Measurements from ENCODE around the gene PRSS21.
A peak's percentile ranks its signal among the peaks of the same experiment; 100 is the strongest.

PRSS21 gene

GRCh38 chr16:2785101-2785991, 31.7 kb upstream of the PRSS21 start:
- peaks cover 12% of the 10 kb centered on the region for H3K27me3 Mint-ChIP-seq
- peak overlapping the region; percentile 86 for H3K27ac Mint-ChIP-seq (ENCODE audit: low read depth)
- peak overlapping the region; percentile 88 for H3K4me3 Mint-ChIP-seq
- ATAC-seq (replicated peaks; ENCODE audit: extremely low read depth, poor library complexity, severe bottlenecking) (peak; percentile 60), DNase-seq (ENCODE audit: low spot score in 2 of 2) (no peak)
- H3K36me3 Mint-ChIP-seq (ENCODE audit: insufficient read depth), result no peaks in the 10 kb centered on the region
- H3K9me3 Mint-ChIP-seq, result no peaks in the 10 kb centered on the region
- peaks cover 5% of the 10 kb centered on the region for H3K4me1 Mint-ChIP-seq

GRCh38 chr16:2786061-2786825, 30.8 kb upstream of the PRSS21 start:
- Mint-ChIP-seq H3K27me3 (peaks cover 21% of the 10 kb centered on the region), H3K36me3 (ENCODE audit: insufficient read depth) (no peaks in the 10 kb centered on the region), H3K4me1 (peaks cover 5% of the 10 kb centered on the region), H3K27ac (ENCODE audit: low read depth) (no peak overlapping the region), H3K4me3 (peak overlapping the region; percentile 88), H3K9me3 (no peaks in the 10 kb centered on the region)
- DNase-seq (ENCODE audit: low spot score in 2 of 2), result no peak
- no peak for ATAC-seq (replicated peaks; ENCODE audit: extremely low read depth, poor library complexity, severe bottlenecking)

DNA sequence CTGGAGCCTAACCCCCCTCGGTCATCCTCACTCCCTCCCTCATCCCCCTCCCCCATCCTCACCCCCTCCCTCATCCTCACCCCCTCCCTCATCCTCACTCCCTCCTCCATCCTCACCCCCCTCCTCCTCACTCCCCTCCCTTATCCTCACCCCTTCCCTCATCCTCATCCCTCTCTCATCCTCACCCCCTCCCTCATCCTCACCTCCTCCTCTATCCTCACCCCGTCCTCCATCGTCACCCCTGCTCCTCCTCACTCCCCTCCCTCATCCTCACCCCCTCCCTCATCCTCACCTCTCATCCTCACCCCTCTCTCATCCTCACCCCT, 30.2 kb upstream of the PRSS21 start:
- H3K36me3 Mint-ChIP-seq (ENCODE audit: insufficient read depth), result no peaks in the 10 kb centered on the region
- H3K27me3 Mint-ChIP-seq, result peaks cover 26% of the 10 kb centered on the region
- H3K9me3 Mint-ChIP-seq, result no peaks in the 10 kb centered on the region
- DNase-seq (ENCODE audit: low spot score in 2 of 2) (no peak), ATAC-seq (replicated peaks; ENCODE audit: extremely low read depth, poor library complexity, severe bottlenecking) (no peak)
- H3K4me1 Mint-ChIP-seq, result peaks cover 5% of the 10 kb centered on the region
- H3K4me3 Mint-ChIP-seq, result peak overlapping the region; percentile 88
- H3K27ac Mint-ChIP-seq (ENCODE audit: low read depth), result no peak overlapping the region

DNA sequence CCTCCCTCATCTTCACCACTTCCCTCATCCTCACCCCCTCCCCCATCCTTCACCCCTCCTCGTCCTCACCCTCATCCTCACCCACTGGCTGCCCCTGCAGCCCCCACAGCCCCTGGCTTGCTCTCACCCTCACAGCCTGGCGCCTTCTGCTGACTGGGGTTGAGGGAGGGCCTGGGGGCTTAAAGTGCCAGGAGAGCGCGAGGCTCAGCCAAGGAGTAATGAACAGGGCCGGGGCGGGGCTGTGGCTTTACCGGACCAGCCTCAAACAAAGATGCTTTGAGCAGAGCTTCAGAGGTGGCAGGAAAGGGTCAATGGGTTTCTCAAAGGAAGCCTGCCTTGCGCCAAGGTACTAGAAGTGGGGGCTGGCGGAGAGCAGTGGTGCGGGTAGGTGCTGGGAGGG, 29.6 kb upstream of the PRSS21 start, which contains the start of gene PRSS33:
Gene PRSS33 (minus strand): TSS at position 155 of the 400 bp plus-strand sequence. CDS start 1,013 bp downstream, outside the sequence.
- peaks cover 32% of the 10 kb centered on the region for H3K27me3 Mint-ChIP-seq
- H3K9me3 Mint-ChIP-seq, result no peaks in the 10 kb centered on the region
- H3K27ac Mint-ChIP-seq (ENCODE audit: low read depth), result no peak within 1 kb of the TSS
- H3K4me3 Mint-ChIP-seq, result peak within 1 kb of the TSS; percentile 88
- no peaks in the 10 kb centered on the region for H3K36me3 Mint-ChIP-seq (ENCODE audit: insufficient read depth)
- no peak for DNase-seq (ENCODE audit: low spot score in 2 of 2)
- ATAC-seq (replicated peaks; ENCODE audit: extremely low read depth, poor library complexity, severe bottlenecking), result no peak
- peaks cover 5% of the 10 kb centered on the region for H3K4me1 Mint-ChIP-seq

DNA sequence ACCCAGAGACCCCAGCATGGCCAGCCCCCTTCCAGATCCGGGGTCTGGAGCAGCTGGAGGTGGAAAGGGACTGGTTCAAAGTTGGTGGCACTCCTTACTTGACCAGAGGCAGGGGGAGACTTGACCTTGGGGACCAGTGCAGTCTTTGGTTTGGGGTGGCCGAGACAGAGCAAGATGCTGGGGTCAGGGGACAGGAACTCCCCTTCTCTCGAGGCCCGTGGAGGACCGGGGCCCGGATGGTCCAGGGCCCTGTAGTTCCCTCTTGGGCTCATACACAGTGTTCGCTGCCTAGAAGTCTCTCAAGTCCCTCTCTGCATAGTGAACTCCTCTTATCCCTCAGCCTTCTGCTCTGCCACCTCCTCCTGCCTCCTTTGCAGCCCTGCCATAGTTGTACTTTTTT, 29.1 kb upstream of the PRSS21 start:
- no peak for ATAC-seq (replicated peaks; ENCODE audit: extremely low read depth, poor library complexity, severe bottlenecking)
- H3K9me3 Mint-ChIP-seq, result no peaks in the 10 kb centered on the region
- no peak for DNase-seq (ENCODE audit: low spot score in 2 of 2)
- no peak overlapping the region for H3K27ac Mint-ChIP-seq (ENCODE audit: low read depth)
- H3K4me1 Mint-ChIP-seq, result peaks cover 5% of the 10 kb centered on the region
- H3K36me3 Mint-ChIP-seq (ENCODE audit: insufficient read depth), result no peaks in the 10 kb centered on the region
- H3K4me3 Mint-ChIP-seq, result no peak overlapping the region
- H3K27me3 Mint-ChIP-seq, result peaks cover 33% of the 10 kb centered on the region

DNA sequence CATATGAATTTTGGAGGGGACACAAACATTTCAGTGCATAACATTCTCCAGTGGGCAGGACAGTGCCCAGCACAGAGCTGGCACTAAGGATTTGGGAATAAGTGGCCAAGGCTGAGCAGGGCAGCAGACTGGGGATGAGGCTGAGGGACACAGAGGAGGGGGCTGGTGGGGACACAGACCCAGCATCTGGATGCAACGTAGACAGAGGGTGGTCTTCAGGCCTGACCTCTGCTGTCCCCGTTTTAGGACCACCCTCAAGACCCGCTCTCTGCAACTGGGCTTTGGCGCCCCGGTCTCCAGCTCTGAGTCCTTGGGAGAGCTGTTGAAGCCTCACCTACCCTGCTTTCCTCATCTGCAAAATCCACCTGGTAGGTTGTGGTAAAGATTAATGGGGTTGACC, 26.4 kb upstream of the PRSS21 start:
- H3K4me1 Mint-ChIP-seq, result no peaks in the 10 kb centered on the region
- H3K36me3 Mint-ChIP-seq (ENCODE audit: insufficient read depth), result no peaks in the 10 kb centered on the region
- DNase-seq (ENCODE audit: low spot score in 2 of 2), result no peak
- no peaks in the 10 kb centered on the region for H3K9me3 Mint-ChIP-seq
- ATAC-seq (replicated peaks; ENCODE audit: extremely low read depth, poor library complexity, severe bottlenecking), result no peak
- peaks cover 52% of the 10 kb centered on the region for H3K27me3 Mint-ChIP-seq
- no peak overlapping the region for H3K27ac Mint-ChIP-seq (ENCODE audit: low read depth)
- H3K4me3 Mint-ChIP-seq, result no peak overlapping the region

- peaks cover 52% of the 10 kb centered on the region for H3K27me3 Mint-ChIP-seq
- H3K4me3 Mint-ChIP-seq, result no peak overlapping the region
- ATAC-seq (replicated peaks; ENCODE audit: extremely low read depth, poor library complexity, severe bottlenecking), result no peak
- H3K4me1 Mint-ChIP-seq, result no peaks in the 10 kb centered on the region
- no peak for DNase-seq (ENCODE audit: low spot score in 2 of 2)
- no peak overlapping the region for H3K27ac Mint-ChIP-seq (ENCODE audit: low read depth)
- no peaks in the 10 kb centered on the region for H3K9me3 Mint-ChIP-seq
- H3K36me3 Mint-ChIP-seq (ENCODE audit: insufficient read depth), result no peaks in the 10 kb centered on the region
Observed at GRCh38 chr16:2791174-2791573, 25.9 kb upstream of the PRSS21 start.

- ATAC-seq (replicated peaks; ENCODE audit: extremely low read depth, poor library complexity, severe bottlenecking) (no peak), DNase-seq (ENCODE audit: low spot score in 2 of 2) (no peak)
- Mint-ChIP-seq H3K27ac (ENCODE audit: low read depth) (no peak overlapping the region), H3K4me1 (no peaks in the 10 kb centered on the region), H3K9me3 (no peaks in the 10 kb centered on the region), H3K27me3 (peaks cover 60% of the 10 kb centered on the region), H3K36me3 (ENCODE audit: insufficient read depth) (no peaks in the 10 kb centered on the region), H3K4me3 (no peak overlapping the region)
Observed at GRCh38 chr16:2792940-2793339, 24.1 kb upstream of the PRSS21 start.

DNA sequence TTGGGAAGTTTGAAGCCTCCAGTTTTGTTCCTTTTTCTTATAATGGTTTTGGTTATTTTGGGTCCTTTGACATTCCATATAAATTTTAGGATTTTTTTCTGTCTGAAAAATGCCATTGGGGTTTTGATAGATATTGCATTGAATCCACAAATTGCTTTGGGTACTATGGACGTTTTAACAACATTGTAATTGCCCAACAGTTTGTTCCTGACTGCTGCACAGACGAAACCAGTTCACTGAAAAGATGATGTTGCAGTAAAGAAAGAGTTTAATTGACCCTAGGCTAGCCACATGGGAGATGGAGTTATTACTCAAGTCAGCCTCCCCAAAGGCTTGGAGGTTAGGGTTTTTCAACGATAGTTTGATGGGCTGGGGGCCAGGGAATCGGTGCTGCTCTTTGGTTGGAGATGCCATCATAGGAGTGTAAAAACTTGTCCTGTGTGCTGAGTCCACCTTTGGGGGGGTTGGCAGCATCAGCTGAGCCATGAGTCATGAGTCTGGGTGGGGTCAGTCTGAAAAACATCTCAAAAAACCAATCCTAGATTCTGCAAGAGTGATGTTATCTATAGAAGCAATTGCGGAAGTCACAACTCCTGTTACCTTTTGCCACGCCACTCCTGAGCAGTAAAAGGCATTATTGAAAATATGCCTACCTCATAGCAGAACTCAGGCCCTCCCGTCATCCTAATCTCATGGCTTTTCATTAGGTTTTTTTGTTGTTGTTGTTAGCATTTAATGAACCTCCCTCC, 21.5 kb upstream of the PRSS21 start:
- Mint-ChIP-seq H3K9me3 (no peaks in the 10 kb centered on the region), H3K4me1 (no peaks in the 10 kb centered on the region), H3K27me3 (peaks cover 47% of the 10 kb centered on the region), H3K4me3 (no peak overlapping the region), H3K36me3 (ENCODE audit: insufficient read depth) (no peaks in the 10 kb centered on the region), H3K27ac (ENCODE audit: low read depth) (no peak overlapping the region)
- no peak for DNase-seq (ENCODE audit: low spot score in 2 of 2)
- no peak for ATAC-seq (replicated peaks; ENCODE audit: extremely low read depth, poor library complexity, severe bottlenecking)

GRCh38 chr16:2798723-2799204, 18.3 kb upstream of the PRSS21 start:
- H3K9me3 Mint-ChIP-seq, result peaks cover 2% of the 10 kb centered on the region
- H3K4me3 Mint-ChIP-seq, result no peak overlapping the region
- H3K36me3 Mint-ChIP-seq (ENCODE audit: insufficient read depth), result no peaks in the 10 kb centered on the region
- no peaks in the 10 kb centered on the region for H3K4me1 Mint-ChIP-seq
- ATAC-seq (replicated peaks; ENCODE audit: extremely low read depth, poor library complexity, severe bottlenecking) (no peak), DNase-seq (ENCODE audit: low spot score in 2 of 2) (no peak)
- peaks cover 20% of the 10 kb centered on the region for H3K27me3 Mint-ChIP-seq
- no peak overlapping the region for H3K27ac Mint-ChIP-seq (ENCODE audit: low read depth)

- H3K9me3 Mint-ChIP-seq, result peaks cover 5% of the 10 kb centered on the region
- no peak overlapping the region for H3K27ac Mint-ChIP-seq (ENCODE audit: low read depth)
- no peak for DNase-seq (ENCODE audit: low spot score in 2 of 2)
- ATAC-seq (replicated peaks; ENCODE audit: extremely low read depth, poor library complexity, severe bottlenecking), result no peak
- no peaks in the 10 kb centered on the region for H3K4me1 Mint-ChIP-seq
- peaks cover 14% of the 10 kb centered on the region for H3K27me3 Mint-ChIP-seq
- no peak overlapping the region for H3K4me3 Mint-ChIP-seq
- no peaks in the 10 kb centered on the region for H3K36me3 Mint-ChIP-seq (ENCODE audit: insufficient read depth)
Observed at GRCh38 chr16:2799205-2799858, 17.7 kb upstream of the PRSS21 start.

DNA sequence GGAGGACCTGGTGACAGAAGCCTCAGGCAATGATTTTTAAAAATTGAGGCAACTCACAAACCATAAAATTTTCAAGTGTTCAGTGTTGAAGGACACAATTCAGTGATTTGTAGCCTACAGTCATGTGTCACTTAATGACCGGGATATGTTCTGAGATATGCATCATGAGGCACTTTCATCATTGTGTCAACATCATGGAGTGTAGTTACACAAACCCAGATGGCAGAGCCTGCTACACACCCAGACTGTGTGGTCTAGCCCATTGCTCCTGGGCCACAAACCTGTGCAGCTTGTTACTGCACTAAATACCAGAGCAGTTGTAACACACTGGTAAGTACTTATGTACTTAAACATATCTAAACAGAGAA, 17.2 kb upstream of the PRSS21 start:
- no peaks in the 10 kb centered on the region for H3K4me1 Mint-ChIP-seq
- no peaks in the 10 kb centered on the region for H3K36me3 Mint-ChIP-seq (ENCODE audit: insufficient read depth)
- peaks cover 11% of the 10 kb centered on the region for H3K27me3 Mint-ChIP-seq
- peaks cover 5% of the 10 kb centered on the region for H3K9me3 Mint-ChIP-seq
- no peak overlapping the region for H3K27ac Mint-ChIP-seq (ENCODE audit: low read depth)
- DNase-seq (ENCODE audit: low spot score in 2 of 2) (no peak), ATAC-seq (replicated peaks; ENCODE audit: extremely low read depth, poor library complexity, severe bottlenecking) (no peak)
- H3K4me3 Mint-ChIP-seq, result no peak overlapping the region
